Stimulated activated CD4-positive, alpha-beta T cell treated with anti-CD3 and anti-CD28 coated beads, Interleukin-2, amount 100 ng/mL, for 4 hours (primary cell): Measurements from ENCODE around the gene METTL24.
"Not testable (repeated sequence)": the region's sequence is repeated elsewhere in the genome, so short reads cannot be mapped to it uniquely, and the experiment has no call there.

ENCODE experiments used
- DNase-seq: peaks from one replicate; pipeline ENCODE4 v3.0.0-alpha.2; 2020; ENCODE audit warnings: low read depth

The METTL24 gene

GRCh38 chr6:110315207-110315868 lies 42.8 kb downstream of the METTL24 start:
- DNase-seq, result no peak

GRCh38 chr6:110310861-110311446 lies 47.2 kb downstream of the METTL24 start:
- DNase-seq, result no peak

GRCh38 chr6:110309432-110309831 lies 48.7 kb downstream of the METTL24 start:
- DNase-seq, result not testable (repeated sequence)

GRCh38 chr6:110307368-110307767 lies 50.8 kb downstream of the METTL24 start:
- no peak for DNase-seq

GRCh38 chr6:110305832-110306231 lies 52.3 kb downstream of the METTL24 start:
- not testable (repeated sequence) for DNase-seq

GRCh38 chr6:110303692-110304091 lies 54.5 kb downstream of the METTL24 start:
- DNase-seq, result not testable (repeated sequence)

- no peak for DNase-seq
Measured at GRCh38 chr6:110298916-110299315, 59.2 kb downstream of the METTL24 start.

- DNase-seq, result no peak
Measured at GRCh38 chr6:110298411-110298810, 59.7 kb downstream of the METTL24 start.

- no peak for DNase-seq
Measured at GRCh38 chr6:110296241-110297025, 61.7 kb downstream of the METTL24 start.

GRCh38 chr6:110295451-110296165 lies 62.5 kb downstream of the METTL24 start:
- no peak for DNase-seq

GRCh38 chr6:110287462-110288341 lies 70.4 kb downstream of the METTL24 start:
- DNase-seq, result no peak

GRCh38 chr6:110285306-110286060 lies 72.7 kb downstream of the METTL24 start:
- DNase-seq, result no peak

- DNase-seq, result no peak
Measured at GRCh38 chr6:110284855-110285254, 73.3 kb downstream of the METTL24 start.

GRCh38 chr6:110283657-110284056 lies 74.5 kb downstream of the METTL24 start:
- DNase-seq, result no peak

- DNase-seq, result no peak
Measured at GRCh38 chr6:110282412-110282811, 75.7 kb downstream of the METTL24 start.

- no peak for DNase-seq
Measured at GRCh38 chr6:110277100-110277665, 81.0 kb downstream of the METTL24 start.

GRCh38 chr6:110272781-110273180 lies 85.4 kb downstream of the METTL24 start:
- DNase-seq, result not testable (repeated sequence)

- no peak for DNase-seq
Measured at GRCh38 chr6:110271732-110272022, 86.5 kb downstream of the METTL24 start.

- DNase-seq, result no peak
Measured at GRCh38 chr6:110270165-110270564, 88.0 kb downstream of the METTL24 start.

GRCh38 chr6:110269623-110270022 lies 88.5 kb downstream of the METTL24 start:
- no peak for DNase-seq

GRCh38 chr6:110266996-110267395 lies 91.2 kb downstream of the METTL24 start:
- DNase-seq, result no peak
